Measurements from ENCODE around the gene HK1.
"Not testable (repeated sequence)": the region's sequence is repeated elsewhere in the genome, so short reads cannot be mapped to it uniquely, and the experiment has no call there.

The HK1 gene

GRCh38 chr10:69434169-69434568 lies 155.9 kb downstream of the HK1 start:
- no peak for DNase-seq

GRCh38 chr10:69434926-69435325 lies 156.6 kb downstream of the HK1 start:
- DNase-seq = no peak

- no peak for DNase-seq
These were observed 157.7 kb downstream of the HK1 start for GRCh38 chr10:69435966-69436520.

GRCh38 chr10:69437321-69438259 lies 159.3 kb downstream of the HK1 start:
- DNase-seq = no peak

- no peak for DNase-seq
These were observed 160.4 kb downstream of the HK1 start for GRCh38 chr10:69438536-69439349.

GRCh38 chr10:69439350-69439739 lies 161.0 kb downstream of the HK1 start:
- DNase-seq = no peak

GRCh38 chr10:69439813-69440506 lies 161.7 kb downstream of the HK1 start:
- DNase-seq = no peak

GRCh38 chr10:69443354-69443753 lies 165.1 kb downstream of the HK1 start:
- no peak for DNase-seq

- DNase-seq = no peak
These were observed 166.7 kb downstream of the HK1 start for GRCh38 chr10:69445041-69445440.

GRCh38 chr10:69446229-69446628 lies 167.9 kb downstream of the HK1 start:
- no peak for DNase-seq

- no peak for DNase-seq
These were observed 168.4 kb downstream of the HK1 start for GRCh38 chr10:69446650-69447151.

- peak; percentile 65 for DNase-seq
These were observed 171.5 kb downstream of the HK1 start for GRCh38 chr10:69449841-69450240.

GRCh38 chr10:69450395-69450794 lies 172.1 kb downstream of the HK1 start:
- not testable (repeated sequence) for DNase-seq

GRCh38 chr10:69451209-69451783 lies 173.0 kb downstream of the HK1 start, which contains the start of gene TSPAN15:
Gene TSPAN15 (plus strand): TSS chr10:69451465. CDS start chr10:69451595, 130 bp downstream.
- DNase-seq = peak; percentile 87

All from CD4-positive, alpha-beta T cell treated with Interleukin-17A for 1 hour (primary cell).